ENCODE data around the gene BCL6. TPM values are rescaled to one million over a fixed set of nuclear protein-coding genes. Genes with fewer than 3 reads are reported as not detected.
A peak's percentile ranks its signal among the peaks of the same experiment; 100 is the strongest.

Gene BCL6
- total RNA-seq, 2 donors from 2014 or later, result 106 to 118 TPM

DNA sequence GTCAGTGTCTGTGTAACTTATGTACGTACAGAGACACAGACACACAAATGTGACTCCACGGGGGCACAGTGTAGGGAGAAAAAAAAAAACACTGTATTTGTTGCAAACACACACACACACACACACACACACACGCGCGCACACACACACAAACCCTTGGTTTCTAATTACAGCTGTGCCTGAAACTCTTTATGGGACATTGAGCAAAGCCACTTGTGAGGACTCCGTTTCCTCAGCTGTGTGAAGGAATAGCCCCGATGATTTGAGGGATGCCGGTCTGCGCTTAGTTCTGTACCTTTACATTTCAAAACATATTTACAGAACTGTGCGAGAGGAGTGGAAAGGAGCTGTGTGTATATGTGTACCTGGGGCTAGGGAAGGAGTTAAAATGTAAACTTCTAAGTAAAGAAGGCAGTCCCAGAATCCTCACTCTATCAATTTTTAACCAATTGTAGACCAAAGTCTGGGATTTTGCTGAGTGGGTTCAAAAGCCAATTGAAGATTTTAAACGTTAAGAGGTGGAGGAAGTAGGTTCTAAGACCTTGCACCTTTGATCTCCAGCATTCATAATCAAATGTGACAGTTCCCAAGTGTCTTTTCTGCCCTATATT, 5.3 kb upstream of the BCL6 start:
- peak in 1 of 2 donors; percentile 13 for DNase-seq
- Mint-ChIP-seq H3K36me3 (ENCODE audit: insufficient read depth in 2 of 2) (no peaks in the 10 kb centered on the region), H3K4me3 (peak overlapping the region; percentile 14 to 56), H3K27me3 (ENCODE audit: low read depth) (no peaks in the 10 kb centered on the region), H3K27ac (peak overlapping the region; percentile 55), H3K9me3 (no peaks in the 10 kb centered on the region), H3K4me1 (ENCODE audit: low read depth) (peaks cover 47% of the 10 kb centered on the region)
- ATAC-seq (replicated peaks in 1 of 2), result no peak

DNA sequence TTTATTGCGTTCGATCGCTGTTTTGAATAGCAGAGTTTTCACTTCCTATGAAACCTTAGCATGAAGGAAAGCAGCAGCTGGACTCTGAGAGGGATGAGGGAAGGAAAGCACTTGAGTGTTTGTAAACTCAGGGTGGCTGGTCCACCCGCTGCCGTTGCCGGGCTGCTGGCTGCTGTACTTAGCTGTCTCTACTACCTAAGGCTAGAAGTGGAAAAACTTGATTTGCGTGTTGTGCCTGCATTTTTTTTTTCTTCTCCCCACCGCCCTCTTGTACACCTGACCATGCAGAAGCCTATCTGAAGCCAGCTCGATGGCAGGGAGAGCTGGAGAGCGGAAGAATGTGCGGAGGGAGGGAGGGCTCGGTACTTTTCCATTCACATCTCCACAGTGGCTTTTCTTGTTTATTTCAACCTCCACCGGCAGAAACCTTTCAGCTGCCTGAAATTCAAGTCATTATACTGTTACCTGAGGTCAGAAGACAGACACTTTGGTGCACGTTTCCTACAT, 4.8 kb upstream of the BCL6 start:
- DNase-seq, result no peak
- H3K9me3 Mint-ChIP-seq, result no peaks in the 10 kb centered on the region
- H3K36me3 Mint-ChIP-seq (ENCODE audit: insufficient read depth in 2 of 2), result peaks cover 0 to 2% of the 10 kb centered on the region in 2 donors
- no peak overlapping the region for H3K27ac Mint-ChIP-seq
- peak overlapping the region; percentile 14 to 56 for H3K4me3 Mint-ChIP-seq
- ATAC-seq (replicated peaks in 1 of 2), result no peak
- peaks cover 47% of the 10 kb centered on the region for H3K4me1 Mint-ChIP-seq (ENCODE audit: low read depth)
- H3K27me3 Mint-ChIP-seq (ENCODE audit: low read depth), result no peaks in the 10 kb centered on the region

DNA sequence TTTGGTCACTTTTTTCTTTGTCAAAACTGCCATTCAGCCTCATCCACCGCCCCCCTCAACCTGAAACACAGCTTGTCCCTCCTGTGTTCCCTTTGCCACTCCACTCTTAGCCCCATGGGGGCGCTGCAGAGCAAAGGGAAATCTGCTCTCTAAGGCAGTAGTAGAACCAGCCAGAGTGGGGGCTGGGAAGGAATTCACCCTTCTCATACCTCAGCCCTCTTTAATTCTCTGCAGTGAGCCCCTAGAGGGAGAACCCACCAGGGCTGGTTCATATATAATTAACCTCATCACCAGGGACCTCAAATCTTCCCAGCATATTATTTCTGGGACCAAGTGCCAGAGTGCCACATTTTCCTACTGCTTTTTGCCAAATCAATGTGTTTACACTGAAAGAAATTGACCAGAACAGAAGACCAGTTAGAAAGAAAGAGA, 2.8 kb upstream of the BCL6 start:
- H3K36me3 Mint-ChIP-seq (ENCODE audit: insufficient read depth in 2 of 2), result peaks cover 11 to 13% of the 10 kb centered on the region in 2 donors
- no peaks in the 10 kb centered on the region for H3K9me3 Mint-ChIP-seq

DNA sequence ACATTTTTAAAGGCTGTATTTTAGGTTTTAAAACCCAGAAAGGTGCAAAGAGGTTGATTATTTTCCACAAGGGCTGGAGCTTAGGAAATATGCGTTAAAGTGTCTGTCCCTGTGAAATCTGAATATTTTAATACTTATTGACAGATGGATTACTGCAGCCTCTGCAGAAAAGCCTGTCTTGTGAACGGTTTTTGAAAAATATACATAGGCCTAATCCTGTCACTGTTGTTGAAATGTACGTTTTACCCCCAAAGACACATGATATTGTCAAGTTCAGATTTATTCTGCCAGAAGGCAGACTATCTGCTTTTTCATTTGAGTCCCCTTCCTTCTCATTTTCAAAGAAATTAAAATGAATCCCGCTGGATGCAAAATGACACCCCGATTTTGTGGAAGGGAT, 2.2 kb upstream of the BCL6 start:
- Mint-ChIP-seq H3K27ac (peak overlapping the region; percentile 100), H3K4me3 (peak overlapping the region; percentile 95 to 96), H3K36me3 (ENCODE audit: insufficient read depth in 2 of 2) (peaks cover 13 to 16% of the 10 kb centered on the region in 2 donors), H3K4me1 (ENCODE audit: low read depth) (peaks cover 47% of the 10 kb centered on the region), H3K27me3 (ENCODE audit: low read depth) (no peaks in the 10 kb centered on the region), H3K9me3 (no peaks in the 10 kb centered on the region)
- DNase-seq (no peak), ATAC-seq (replicated peaks in 1 of 2) (no peak)

More for the DNA sequence above, 2.8 kb upstream of the BCL6 start:
- Mint-ChIP-seq H3K27me3 (ENCODE audit: low read depth) (no peaks in the 10 kb centered on the region), H3K4me1 (ENCODE audit: low read depth) (peaks cover 47% of the 10 kb centered on the region), H3K27ac (peak overlapping the region; percentile 100), H3K4me3 (peak overlapping the region; percentile 95 to 96)
- DNase-seq (peak; percentile 90 to 95), ATAC-seq (replicated peaks in 1 of 2) (peak; percentile 40 to 55)

DNA sequence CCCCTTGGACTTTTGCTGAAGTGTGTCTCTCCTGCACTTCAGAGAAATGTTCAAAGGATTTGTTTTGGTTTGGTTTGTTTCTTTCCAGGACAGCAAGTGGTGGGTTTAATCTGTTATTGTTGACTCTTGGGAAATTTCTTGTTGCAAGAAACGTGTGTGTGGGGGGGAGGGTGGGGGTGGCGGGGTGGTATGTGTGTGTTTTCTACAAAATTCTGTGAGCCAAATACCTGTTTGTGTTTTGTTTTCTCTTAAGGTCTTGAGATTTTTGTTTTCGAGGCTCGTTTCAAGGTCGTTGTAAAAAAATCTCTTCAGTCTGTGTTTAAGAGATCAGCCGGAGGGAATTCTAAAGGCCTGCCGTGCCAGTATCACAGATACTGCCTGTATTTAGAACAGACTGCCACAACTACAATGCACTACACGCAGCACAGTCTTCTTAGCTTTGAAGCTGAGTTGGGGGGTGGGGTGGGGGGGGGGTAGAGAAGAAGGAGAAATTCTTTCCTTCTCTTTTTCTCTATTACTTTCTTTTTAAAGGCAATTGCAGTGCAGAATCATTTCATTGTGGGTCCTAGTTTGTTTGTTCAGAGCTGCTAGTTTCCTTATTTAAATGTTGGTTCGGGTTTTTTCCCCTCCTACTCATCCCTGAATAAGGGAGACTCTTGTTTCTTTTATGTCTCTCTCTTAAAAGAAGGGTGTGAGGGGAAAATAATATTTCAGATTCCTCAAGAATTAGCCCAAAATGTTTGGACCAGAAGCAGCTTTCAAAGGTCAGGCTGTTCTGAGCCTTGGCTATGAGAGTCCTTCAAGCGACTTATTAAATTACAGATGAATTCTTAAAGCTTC, 1.4 kb upstream of the BCL6 start:
- H3K36me3 Mint-ChIP-seq (ENCODE audit: insufficient read depth in 2 of 2), result peaks cover 13 to 17% of the 10 kb centered on the region in 2 donors
- peak in 1 of 2 donors; percentile 28 for DNase-seq

DNA sequence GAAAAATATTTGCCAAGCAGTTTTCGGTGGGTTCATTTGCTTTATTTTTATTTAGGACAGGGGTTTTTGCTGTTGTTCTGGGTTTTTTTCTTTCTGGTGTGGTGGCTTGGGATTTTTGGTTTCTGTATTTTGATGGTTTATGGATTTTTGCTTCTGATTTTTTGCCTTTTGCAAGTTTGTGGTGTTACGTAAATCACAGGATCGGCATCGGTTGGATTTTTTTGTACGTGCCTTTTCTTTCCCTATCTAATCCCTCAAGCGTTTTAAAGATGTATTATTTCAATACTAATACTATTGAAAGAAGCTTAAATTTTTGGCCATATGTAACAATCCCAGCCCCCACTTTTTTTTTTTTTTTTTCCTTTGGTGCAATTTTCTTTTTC, 782 bp upstream of the BCL6 start:
- Mint-ChIP-seq H3K27me3 (ENCODE audit: low read depth) (no peaks in the 10 kb centered on the region), H3K9me3 (no peaks in the 10 kb centered on the region), H3K4me3 (peak overlapping the region; percentile 95 to 96), H3K4me1 (ENCODE audit: low read depth) (peaks cover 54% of the 10 kb centered on the region), H3K27ac (peak overlapping the region; percentile 100), H3K36me3 (ENCODE audit: insufficient read depth in 2 of 2) (peaks cover 15 to 17% of the 10 kb centered on the region in 2 donors)
- ATAC-seq (replicated peaks in 1 of 2) (no peak), DNase-seq (no peak)

More for the DNA sequence above, 1.4 kb upstream of the BCL6 start:
- Mint-ChIP-seq H3K27me3 (ENCODE audit: low read depth) (no peaks in the 10 kb centered on the region), H3K27ac (peak overlapping the region; percentile 100), H3K4me1 (ENCODE audit: low read depth) (peaks cover 52% of the 10 kb centered on the region), H3K9me3 (no peaks in the 10 kb centered on the region), H3K4me3 (peak overlapping the region; percentile 95 to 96)
- peak; percentile 13 to 14 for ATAC-seq (replicated peaks in 1 of 2)

DNA sequence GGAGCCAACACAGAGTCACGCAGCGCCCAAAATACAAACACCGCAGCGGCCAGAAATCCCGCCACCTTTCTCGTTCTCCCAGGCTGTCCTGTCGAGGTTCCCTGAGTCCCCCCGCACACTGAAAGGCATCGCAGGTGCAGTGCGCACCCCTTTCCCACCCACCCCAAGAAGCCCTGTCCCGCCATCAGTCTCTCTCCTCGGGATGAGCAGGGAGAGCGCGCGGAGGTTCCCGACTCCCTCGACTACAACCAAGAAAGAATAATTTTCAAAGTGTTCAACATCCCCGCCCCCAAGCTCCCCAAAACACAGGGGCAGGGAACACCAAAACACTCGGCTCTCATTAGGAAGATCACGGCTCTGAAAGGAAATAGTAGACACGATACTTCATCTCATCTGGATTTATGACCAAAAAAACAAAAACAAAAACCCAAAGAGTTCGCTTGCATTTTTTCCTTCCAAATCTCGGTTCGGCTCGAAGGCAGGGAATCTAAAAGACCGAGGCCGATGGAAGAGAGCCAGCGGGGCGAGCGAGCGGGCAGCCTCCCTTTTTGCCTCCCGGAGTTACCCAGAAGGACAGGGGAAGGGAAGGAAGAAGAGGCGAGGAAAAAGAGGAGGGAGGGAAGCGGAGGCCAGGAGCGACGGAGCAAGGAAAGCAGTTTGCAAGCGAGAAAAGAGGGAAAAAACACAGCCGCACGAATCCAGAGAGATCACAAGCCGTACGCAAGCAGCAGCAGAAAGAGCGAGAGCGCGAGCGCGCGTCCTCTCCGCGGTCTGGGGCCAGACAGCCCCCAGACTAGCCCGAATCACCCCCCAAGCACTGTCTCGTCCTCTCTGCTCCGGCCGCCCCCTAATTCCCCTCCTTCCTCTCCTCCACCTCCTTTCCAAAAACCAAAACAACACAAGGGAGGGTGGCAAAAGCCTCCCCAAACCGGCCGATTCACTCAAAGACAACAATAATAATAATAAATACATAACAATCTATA, 808 bp downstream of the BCL6 start:
- Mint-ChIP-seq H3K9me3 (no peaks in the 10 kb centered on the region), H3K4me3 (peak overlapping the region; percentile 95 to 96), H3K27me3 (ENCODE audit: low read depth) (no peaks in the 10 kb centered on the region), H3K27ac (peak overlapping the region; percentile 100), H3K36me3 (ENCODE audit: insufficient read depth in 2 of 2) (peaks cover 15 to 17% of the 10 kb centered on the region in 2 donors), H3K4me1 (ENCODE audit: low read depth) (peaks cover 52% of the 10 kb centered on the region)
- ATAC-seq (replicated peaks in 1 of 2), result no peak
- DNase-seq, result peak; percentile 59

DNA sequence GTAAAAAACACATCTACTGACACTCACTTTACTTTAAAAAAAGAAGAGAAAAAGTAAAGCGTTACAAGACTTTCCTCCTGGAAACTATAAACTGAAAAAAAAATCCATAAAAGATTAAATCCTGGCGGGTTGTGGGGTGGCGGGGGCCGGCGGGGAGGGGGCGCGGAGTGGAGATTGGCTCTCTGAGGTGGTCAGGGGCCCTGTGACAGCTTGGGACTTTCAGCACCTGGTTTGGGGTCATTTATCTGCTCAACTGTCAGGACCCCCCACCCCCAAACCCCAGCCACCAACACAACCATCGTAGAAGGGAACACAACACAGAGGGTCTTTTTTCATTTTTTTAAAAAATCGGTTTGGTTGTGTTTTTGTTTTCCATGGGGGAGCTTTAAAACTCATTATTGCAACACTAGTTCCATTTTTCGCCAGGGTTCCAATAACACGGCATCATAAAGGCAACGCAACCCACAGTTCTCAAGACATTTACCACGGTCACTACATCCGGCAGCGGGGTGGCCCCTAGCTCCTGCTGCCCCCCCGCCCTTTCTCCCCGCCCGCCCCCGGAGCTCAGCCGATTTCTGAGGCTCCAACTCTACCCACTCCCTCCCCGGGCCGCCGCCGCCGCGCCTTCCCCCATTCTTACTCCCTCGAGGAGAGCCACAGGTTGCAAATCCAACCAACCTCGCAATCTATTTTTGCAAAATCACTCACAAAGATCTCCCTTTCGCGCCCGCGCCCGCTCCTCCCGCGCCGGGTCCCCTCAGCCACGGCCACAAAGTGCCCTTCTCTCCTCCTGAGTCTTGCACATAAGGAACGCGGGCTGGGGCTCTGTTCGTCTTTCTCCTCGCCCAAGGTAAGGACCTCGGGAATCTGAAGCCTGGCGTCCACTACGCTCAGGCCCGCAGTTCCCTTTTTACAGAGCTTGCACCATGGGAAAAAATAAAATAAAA, 1.8 kb downstream of the BCL6 start:
- peak overlapping the region; percentile 95 to 96 for H3K4me3 Mint-ChIP-seq
- H3K27ac Mint-ChIP-seq, result peak overlapping the region; percentile 100
- peaks cover 52% of the 10 kb centered on the region for H3K4me1 Mint-ChIP-seq (ENCODE audit: low read depth)
- H3K27me3 Mint-ChIP-seq (ENCODE audit: low read depth), result no peaks in the 10 kb centered on the region
- DNase-seq (peak; percentile 76 to 78), ATAC-seq (replicated peaks in 1 of 2) (no peak)
- peaks cover 15 to 17% of the 10 kb centered on the region in 2 donors for H3K36me3 Mint-ChIP-seq (ENCODE audit: insufficient read depth in 2 of 2)
- no peaks in the 10 kb centered on the region for H3K9me3 Mint-ChIP-seq

DNA sequence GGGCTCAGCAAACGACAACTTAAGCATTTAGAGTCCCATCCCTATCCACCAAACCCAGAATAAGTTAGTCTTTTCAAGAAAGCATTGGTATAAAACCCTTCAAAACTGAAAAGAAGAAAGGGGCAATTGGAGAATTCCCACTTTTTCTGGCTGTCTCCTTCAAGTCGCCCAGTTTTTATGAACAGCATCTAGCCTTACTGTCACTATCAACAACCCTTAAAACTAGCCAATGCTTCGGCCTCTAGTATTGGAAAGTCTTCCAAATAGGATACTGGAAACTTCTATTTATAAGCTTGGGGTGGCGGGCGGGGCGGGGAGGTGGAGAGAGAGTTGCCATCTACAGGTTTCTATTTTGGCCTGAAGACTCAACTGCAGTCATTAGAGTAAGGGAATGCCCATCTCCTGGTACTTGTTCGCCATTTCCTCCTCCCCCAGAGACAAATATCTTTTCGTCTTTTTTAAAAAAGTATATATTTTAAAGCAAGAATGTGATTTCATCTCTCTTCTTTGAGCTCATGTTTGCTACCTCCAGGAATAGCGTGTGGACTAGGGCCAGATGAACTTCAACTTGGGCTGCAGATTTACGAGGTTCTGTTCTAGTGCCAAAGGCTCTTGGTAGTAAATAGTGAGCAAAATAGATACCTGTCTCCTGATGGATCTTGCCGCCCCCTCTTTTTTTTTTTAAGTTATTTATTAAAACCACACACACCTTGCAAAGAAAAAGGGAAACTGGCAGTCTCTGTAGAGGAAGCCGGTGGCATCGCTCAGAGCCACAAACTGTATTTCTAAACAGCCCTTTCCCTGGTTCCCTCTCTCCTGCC, 2.7 kb downstream of the BCL6 start:
- H3K36me3 Mint-ChIP-seq (ENCODE audit: insufficient read depth in 2 of 2), result peaks cover 15 to 17% of the 10 kb centered on the region in 2 donors
- peak overlapping the region; percentile 95 to 96 for H3K4me3 Mint-ChIP-seq
- no peaks in the 10 kb centered on the region for H3K9me3 Mint-ChIP-seq
- DNase-seq (peak in 1 of 2 donors; percentile 18), ATAC-seq (replicated peaks in 1 of 2) (no peak)
- H3K27me3 Mint-ChIP-seq (ENCODE audit: low read depth), result no peaks in the 10 kb centered on the region
- H3K27ac Mint-ChIP-seq, result peak overlapping the region; percentile 100
- H3K4me1 Mint-ChIP-seq (ENCODE audit: low read depth), result peaks cover 45% of the 10 kb centered on the region

DNA sequence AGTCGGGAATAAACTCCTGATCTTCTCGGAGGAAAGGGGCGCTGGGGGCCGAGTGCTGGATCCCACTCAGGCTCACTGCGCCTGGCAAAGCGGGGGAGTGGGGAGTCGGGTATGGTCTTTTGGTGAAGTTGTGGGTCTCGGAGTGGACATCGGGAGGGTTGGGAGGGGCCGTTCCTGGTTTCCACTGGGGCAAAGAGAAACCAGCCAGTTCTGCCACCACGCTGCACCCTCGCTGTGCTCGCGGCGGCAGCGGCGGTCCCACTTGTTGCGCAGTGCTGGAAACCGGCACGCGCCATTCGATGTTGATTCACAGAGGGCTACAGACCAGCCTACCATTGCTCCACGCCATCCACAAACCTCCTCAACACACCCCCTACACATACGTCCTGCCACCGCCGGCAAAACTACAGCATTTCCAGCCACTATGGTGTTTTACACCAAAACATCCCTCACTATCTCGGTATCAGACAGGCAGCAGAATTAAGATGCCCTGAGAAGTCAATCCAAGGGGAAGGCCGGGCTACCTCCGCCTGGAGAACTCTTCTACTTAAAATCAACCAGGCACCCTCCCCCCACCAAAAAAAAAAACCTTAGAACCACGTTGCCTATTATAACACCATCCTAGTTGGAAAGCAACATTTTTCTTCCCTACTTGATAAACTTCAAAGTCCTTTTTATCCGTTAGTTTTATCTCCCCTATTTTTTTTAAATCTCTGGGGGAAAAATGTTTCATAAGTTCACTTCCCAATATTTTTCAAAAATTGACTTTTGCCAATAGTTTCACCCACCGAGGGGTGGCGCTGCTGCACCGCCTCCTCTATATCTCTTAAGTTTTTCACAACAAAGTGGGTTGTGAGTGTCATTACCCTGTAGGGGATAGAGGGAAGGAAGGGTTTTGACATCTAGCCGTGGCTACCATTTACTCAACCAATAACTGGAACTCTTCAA, 3.6 kb downstream of the BCL6 start:
- H3K4me1 Mint-ChIP-seq (ENCODE audit: low read depth), result peaks cover 47% of the 10 kb centered on the region
- H3K36me3 Mint-ChIP-seq (ENCODE audit: insufficient read depth in 2 of 2), result peaks cover 17 to 22% of the 10 kb centered on the region in 2 donors

More for the DNA sequence above, 3.6 kb downstream of the BCL6 start:
- DNase-seq (peak; percentile 82 to 84), ATAC-seq (replicated peaks in 1 of 2) (peak; percentile 47 to 60)
- Mint-ChIP-seq H3K9me3 (no peaks in the 10 kb centered on the region), H3K27me3 (ENCODE audit: low read depth) (no peaks in the 10 kb centered on the region), H3K27ac (peak overlapping the region; percentile 100), H3K4me3 (peak overlapping the region; percentile 95 to 96)
